ENCODE data around the gene XG.
A peak's percentile ranks its signal among the peaks of the same experiment; 100 is the strongest.
"Not testable (repeated sequence)": the region's sequence is repeated elsewhere in the genome, so short reads cannot be mapped to it uniquely, and the experiment has no call there.

XG gene

GRCh38 chrX:2751874-2752300, at the start of gene XG:
Gene XG, plus strand, starts transcription at chrX:2752040. Its CDS starts 235 bp downstream, at chrX:2752275.
- H3K27me3 ChIP-seq (ENCODE audit: control insufficient read depth, insufficient read depth, low read length) = not testable (repeated sequence)

GRCh38 chrX:2703991-2704369, 47.9 kb upstream of the XG start:
- H3K36me3 ChIP-seq (ENCODE audit: control insufficient read depth, insufficient read depth, low read length) = no peaks in the 10 kb centered on the region
- no peak overlapping the region for H3K9ac ChIP-seq
- H3K27ac ChIP-seq = no peak overlapping the region
- no peak overlapping the region for H2AFZ ChIP-seq
- H3K4me2 ChIP-seq (ENCODE audit: low read length) = no peak overlapping the region
- H3K27me3 ChIP-seq (ENCODE audit: control insufficient read depth, insufficient read depth, low read length) = no peaks in the 10 kb centered on the region
- no peaks in the 10 kb centered on the region for H3K4me1 ChIP-seq
- TF ChIP-seq CTCF (IDR thresholded peaks at IDR 0.05) = no peak
- H3K79me2 ChIP-seq = peaks cover 37% of the 10 kb centered on the region
- no peaks in the 10 kb centered on the region for H3K9me3 ChIP-seq (ENCODE audit: control insufficient read depth, low read length)
- no peak overlapping the region for H3K4me3 ChIP-seq (ENCODE audit: low read depth, low read length)

More at GRCh38 chrX:2751874-2752300, at the start of gene XG:
- H3K36me3 ChIP-seq (ENCODE audit: control insufficient read depth, insufficient read depth, low read length); H2AFZ ChIP-seq; H3K9ac ChIP-seq; H3K9me3 ChIP-seq (ENCODE audit: control insufficient read depth, low read length); H3K4me1 ChIP-seq; H3K4me2 ChIP-seq (ENCODE audit: low read length); H3K27ac ChIP-seq; H3K79me2 ChIP-seq; H3K4me3 ChIP-seq (ENCODE audit: low read depth, low read length): not testable (repeated sequence)

- Histone ChIP-seq H3K27me3 (ENCODE audit: control insufficient read depth, insufficient read depth, low read length) (no peaks in the 10 kb centered on the region), H3K79me2 (peaks cover 29% of the 10 kb centered on the region), H3K36me3 (ENCODE audit: control insufficient read depth, insufficient read depth, low read length) (no peaks in the 10 kb centered on the region), H3K9me3 (ENCODE audit: control insufficient read depth, low read length) (no peaks in the 10 kb centered on the region), H3K27ac (no peak overlapping the region), H3K4me1 (no peaks in the 10 kb centered on the region), H3K9ac (no peak overlapping the region), H3K4me3 (ENCODE audit: low read depth, low read length) (no peak overlapping the region), H3K4me2 (ENCODE audit: low read length) (no peak overlapping the region), H2AFZ (no peak overlapping the region)
- TF ChIP-seq CTCF (IDR thresholded peaks at IDR 0.05) = no peak
These were observed 46.6 kb upstream of the XG start for GRCh38 chrX:2705046-2705832.

- Histone ChIP-seq H3K36me3 (ENCODE audit: control insufficient read depth, insufficient read depth, low read length) (no peaks in the 10 kb centered on the region), H3K4me2 (ENCODE audit: low read length) (peak overlapping the region; percentile 32), H3K4me3 (ENCODE audit: low read depth, low read length) (peak overlapping the region; percentile 2), H3K4me1 (no peaks in the 10 kb centered on the region), H3K9ac (no peak overlapping the region), H3K79me2 (peaks cover 15% of the 10 kb centered on the region), H2AFZ (no peak overlapping the region), H3K27me3 (ENCODE audit: control insufficient read depth, insufficient read depth, low read length) (no peaks in the 10 kb centered on the region), H3K9me3 (ENCODE audit: control insufficient read depth, low read length) (no peaks in the 10 kb centered on the region), H3K27ac (no peak overlapping the region)
- no peak for TF ChIP-seq CTCF (IDR thresholded peaks at IDR 0.05)
These were observed 44.5 kb upstream of the XG start for GRCh38 chrX:2707334-2707760.

GRCh38 chrX:2708021-2708420, 43.8 kb upstream of the XG start:
- Histone ChIP-seq H3K4me3 (ENCODE audit: low read depth, low read length) (no peak overlapping the region), H3K36me3 (ENCODE audit: control insufficient read depth, insufficient read depth, low read length) (no peaks in the 10 kb centered on the region), H3K9me3 (ENCODE audit: control insufficient read depth, low read length) (no peaks in the 10 kb centered on the region), H3K79me2 (peaks cover 11% of the 10 kb centered on the region), H3K4me1 (no peaks in the 10 kb centered on the region), H3K9ac (no peak overlapping the region), H3K27ac (no peak overlapping the region), H3K4me2 (ENCODE audit: low read length) (no peak overlapping the region), H3K27me3 (ENCODE audit: control insufficient read depth, insufficient read depth, low read length) (no peaks in the 10 kb centered on the region), H2AFZ (no peak overlapping the region)
- no peak for TF ChIP-seq CTCF (IDR thresholded peaks at IDR 0.05)

Data from parathyroid adenoma (tissue), 2 donors.